Dedifferentiated amniotic fluid mesenchymal stem cell (primary cell): ENCODE measurements around the gene TENM4.

Experiments
- DNase-seq: peaks from one replicate; pipeline ENCODE4 v3.0.0-alpha.2; 2016; ENCODE audit errors: extremely low spot score

The TENM4 gene

GRCh38 chr11:79342686-79343085, 98.1 kb downstream of the TENM4 start:
- no peak for DNase-seq

DNA sequence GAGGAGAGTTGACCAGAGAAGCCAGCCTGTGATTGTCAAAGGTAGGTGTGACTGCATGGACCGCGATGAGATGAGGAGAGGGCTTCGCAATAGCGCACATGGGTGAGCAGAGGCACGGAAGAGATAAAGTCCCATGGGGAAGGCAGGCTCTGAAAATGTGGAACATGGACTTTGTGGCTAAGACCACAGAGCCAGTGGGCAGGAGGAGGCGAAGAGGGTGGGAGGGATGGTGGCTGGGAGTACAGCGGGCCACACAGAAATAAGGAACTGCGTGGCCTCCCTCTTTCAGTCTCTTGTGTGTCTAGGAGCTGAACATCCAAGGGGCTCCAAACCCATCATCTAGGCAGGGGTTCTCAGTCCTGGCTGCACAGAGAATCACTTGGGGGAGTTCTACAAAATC, 98.6 kb downstream of the TENM4 start:
- DNase-seq, result no peak

GRCh38 chr11:79340535-79340934, 100.3 kb downstream of the TENM4 start:
- no peak for DNase-seq

- DNase-seq, result no peak
These were observed 103.9 kb downstream of the TENM4 start for GRCh38 chr11:79336797-79337517.

DNA sequence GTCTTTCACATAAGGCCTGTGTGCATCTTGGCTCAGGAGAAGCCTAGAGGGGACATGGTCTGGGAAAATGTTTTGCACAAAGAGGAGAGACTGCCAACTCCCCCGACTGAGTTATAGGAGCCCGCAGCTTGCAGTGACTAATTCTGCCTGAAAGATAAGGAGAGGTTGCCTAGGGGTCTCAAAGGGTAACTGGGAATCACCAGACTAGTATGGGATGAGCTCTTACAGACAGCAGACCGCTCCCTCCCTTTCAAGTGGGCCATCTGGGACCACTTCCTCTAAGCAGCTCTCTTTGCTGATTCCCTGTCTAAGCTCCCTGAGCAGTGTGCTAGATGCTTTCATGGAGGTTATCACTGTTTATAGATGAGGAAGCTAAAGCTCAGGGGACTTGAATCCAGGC, 105.1 kb downstream of the TENM4 start:
- no peak for DNase-seq

DNA sequence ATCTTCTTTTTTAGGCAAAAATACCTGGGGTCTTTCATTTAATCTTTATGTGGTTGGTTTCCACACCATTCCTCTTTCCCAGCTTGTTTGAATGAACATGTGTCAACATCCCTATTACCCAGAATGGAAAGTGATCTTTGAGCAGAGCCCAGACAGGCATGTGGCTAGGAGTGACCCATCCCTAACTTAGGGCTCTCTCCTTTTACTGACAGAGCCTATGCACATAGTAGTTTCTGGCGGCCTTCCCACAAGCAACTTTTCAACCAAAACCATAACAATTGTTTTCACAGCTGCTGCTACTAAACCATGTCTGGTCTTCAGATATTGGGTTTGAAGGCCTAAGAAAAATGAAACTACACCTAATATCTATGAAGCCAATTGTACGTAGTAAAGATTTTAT, 107.5 kb downstream of the TENM4 start:
- DNase-seq, result no peak

DNA sequence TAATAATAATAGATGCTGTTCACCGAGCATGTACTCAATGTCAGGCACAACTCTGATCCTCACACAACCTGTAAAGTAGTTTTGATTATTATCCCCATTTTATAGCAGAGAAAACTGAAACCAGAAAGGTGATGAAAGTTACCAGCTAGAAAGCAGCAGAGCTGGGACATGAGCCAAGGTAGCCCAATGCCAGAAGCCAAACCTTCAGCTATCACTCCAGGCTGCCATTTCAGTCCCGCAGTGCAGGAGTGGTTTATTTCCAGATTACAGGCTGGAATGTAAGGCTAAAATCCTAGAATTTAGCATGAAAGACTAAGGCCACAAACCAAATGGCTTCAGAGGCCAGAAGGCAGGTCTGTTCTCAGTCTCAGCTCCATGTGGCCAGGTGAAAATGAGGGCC, 108.8 kb downstream of the TENM4 start:
- no peak for DNase-seq

DNA sequence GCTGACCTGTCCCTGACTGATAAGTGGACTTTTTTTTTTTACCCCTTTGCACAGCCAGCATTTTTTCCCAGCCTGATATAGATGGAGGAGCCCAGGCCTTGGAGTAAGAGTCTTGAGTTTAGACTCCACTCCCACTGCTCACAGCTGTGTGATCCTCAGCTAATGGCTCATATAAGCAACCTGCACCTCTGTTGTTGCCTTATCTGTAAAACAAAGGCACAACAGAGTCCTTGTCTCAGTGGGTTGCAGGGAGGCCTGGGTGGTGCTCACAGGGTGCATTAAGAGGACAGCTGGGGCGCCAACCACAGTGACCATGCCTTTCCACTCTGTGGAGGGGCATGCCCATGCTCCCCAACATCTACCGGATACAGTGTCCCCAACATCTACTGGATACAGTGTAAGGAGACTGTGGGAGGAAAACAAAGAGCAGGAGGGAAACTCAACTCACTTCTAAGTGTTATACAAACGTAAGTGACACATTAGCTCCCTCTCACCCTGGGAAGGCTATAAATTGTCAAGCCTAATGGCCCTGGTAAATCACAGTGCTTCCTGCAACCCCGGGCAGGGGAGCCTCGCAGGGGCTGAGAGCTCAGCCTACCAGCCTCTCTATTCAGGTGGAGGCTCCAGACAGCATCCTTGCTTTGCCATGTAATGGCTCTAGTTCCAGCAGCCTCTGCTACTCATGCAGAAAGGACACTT, 109.5 kb downstream of the TENM4 start:
- no peak for DNase-seq

DNA sequence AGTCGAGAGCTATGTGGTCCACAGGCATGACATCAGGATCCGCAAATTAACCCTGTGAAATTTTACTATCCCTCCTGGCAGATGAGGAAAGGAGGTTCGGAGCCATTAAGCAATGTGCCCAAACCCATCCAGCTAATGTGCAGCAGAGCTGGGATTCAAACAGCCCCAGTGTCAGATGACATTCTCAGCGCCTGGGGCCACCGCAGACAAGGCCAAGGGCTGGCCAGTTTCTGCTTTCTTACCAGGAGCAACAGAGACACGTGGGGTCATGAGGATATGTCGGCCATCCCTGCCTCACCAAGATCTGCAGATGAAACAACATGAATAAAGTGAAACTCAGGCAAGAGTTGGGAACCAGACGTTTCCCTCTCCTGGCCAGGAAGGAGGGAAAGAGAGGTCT, 110.2 kb downstream of the TENM4 start:
- no peak for DNase-seq

DNA sequence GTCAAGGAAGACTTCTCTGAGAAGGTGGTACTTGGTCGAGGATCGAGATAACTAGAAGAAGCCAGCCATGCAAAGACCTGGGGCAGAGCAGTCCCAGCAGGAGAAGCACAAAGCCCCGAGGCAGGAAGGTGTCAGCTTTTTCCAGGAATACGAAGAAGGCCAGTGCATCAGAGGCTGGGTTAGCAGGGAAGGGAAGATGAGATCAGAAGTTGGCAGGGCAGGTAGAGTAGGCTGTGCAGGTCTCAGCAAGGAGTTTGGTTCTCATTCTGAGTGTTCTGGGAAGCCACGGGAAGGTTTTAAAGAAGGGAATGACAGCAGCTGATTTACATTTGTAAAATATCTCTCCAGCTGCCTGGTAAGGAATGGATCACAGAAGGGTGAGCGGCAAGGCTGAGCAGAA, 111.3 kb downstream of the TENM4 start:
- DNase-seq, result no peak

- no peak for DNase-seq
These were observed 112.4 kb downstream of the TENM4 start for GRCh38 chr11:79328402-79328801.

GRCh38 chr11:79325851-79326250, 115.0 kb downstream of the TENM4 start:
- no peak for DNase-seq

GRCh38 chr11:79321263-79321662, 119.6 kb downstream of the TENM4 start:
- DNase-seq, result no peak

DNA sequence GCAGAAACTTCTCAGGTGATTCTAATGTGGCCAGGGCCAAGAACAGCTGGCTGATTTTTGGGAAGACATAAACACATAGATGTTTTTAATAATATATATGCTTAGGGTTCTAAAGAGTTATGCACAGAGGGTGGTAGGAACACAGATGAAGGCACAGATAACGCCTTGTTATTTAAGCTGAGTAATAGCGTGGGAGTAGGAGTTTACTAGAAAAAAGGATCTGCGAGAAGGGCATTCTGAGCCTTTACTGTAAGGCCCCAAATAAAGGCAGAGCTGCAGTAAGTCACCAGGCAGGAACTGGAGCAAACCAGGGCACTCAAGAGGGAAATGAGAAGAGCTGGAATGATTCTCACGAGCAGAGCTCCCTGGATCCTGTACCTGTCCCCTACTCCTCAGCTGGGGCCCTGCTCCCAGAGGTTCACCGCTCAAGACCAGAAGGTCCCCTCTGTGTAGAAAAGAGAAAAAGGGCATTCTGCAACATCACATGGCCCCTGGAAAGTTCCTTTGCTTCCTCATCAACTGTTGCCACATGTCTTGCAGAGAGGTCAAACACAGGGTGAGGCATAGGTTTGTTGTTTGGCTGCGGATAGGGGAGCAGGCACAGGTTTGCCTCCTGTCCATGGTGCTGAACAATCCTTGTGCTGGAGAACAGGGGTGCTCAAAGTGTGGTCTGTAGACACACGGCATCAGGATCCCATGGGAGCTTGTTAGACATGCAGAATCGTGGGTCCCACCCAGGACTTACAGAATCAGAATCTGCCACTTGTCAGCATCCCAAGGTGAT, 125.7 kb downstream of the TENM4 start:
- DNase-seq, result no peak

DNA sequence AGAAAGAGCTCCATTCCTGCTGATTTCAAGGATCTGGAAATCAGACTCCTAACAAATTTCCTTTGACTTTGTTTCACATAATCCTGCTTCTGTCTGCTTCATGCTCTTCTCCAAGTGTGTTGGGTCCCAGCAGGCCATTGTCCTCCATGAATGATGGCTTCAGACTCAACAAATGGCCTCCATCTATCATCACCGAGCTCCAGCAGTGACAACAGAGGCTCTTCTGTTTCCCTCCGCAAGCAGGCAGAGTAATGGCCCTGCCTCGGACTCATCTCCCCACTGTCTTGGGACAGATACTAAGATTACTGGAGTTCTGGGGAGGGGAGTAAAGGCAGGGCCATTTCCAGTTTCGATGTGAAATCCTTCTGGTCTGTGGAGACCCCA, 127.3 kb downstream of the TENM4 start:
- no peak for DNase-seq

GRCh38 chr11:79312617-79313529, 128.0 kb downstream of the TENM4 start:
- no peak for DNase-seq

DNA sequence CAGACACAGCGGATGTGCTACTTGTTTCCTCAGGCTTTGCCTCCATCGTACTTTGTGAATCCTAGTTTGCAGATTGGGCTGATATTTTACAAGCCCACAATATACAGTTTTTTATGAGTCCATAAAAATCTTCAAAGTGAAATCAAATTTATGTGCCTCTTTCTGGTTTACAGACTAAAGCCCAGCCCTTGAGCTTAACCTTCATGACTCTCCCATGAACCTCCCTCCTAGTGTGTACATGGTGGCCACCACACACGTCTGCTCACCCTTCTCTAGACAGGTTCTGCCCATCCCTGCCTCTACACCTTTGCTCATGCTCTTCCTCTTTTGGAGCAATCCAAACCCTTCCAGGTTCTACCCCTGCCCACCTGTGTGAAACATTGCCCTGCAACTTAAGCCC, 129.4 kb downstream of the TENM4 start:
- no peak for DNase-seq

GRCh38 chr11:79309407-79309806, 131.4 kb downstream of the TENM4 start:
- DNase-seq, result no peak

DNA sequence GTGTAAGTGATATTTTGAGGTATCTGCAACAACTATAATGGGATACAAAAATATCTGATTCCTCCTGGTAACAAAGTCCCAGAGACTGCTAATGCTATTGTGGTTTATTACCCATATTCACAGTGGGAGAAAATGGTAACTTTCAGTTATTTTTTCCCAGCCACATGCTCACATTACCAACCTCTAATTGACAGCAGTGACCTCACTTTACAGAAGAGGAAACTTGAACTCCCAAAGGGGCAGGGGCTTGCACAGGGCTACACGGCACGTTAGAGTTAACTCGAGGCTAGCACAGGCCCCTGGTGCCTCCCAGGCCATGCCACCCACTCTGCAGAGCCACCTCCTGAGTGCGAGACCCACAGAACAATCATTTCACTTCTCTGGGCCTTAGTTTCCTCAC, 132.4 kb downstream of the TENM4 start:
- no peak for DNase-seq

DNA sequence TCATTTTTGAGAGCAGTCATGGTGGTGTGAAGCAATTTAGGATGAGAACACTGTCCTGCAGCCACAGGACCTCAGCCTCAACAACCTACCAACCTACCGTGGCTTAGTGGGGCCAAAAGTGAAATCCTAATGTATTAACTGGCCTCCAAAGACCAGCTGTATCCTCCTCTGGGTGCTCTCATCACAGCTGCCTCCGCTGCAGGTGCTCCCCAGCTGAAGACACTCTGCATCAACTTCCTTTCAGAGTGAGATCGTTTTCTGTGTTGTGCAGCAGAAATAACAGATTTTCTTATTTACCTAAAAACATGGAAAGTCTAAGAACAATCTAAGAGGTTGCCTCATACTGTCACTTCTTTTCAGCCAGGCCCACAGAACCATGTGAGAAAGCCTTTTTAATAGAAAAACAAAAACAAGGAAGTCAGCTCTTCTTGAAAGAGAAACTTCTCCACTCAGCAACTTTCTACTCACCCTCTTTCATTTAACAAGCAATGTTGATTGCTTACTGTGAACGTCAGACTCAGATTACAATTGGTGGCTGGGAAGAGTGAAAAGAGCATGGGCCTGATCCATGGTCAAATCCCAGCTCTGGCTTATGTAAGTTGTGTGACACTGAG, 136.1 kb downstream of the TENM4 start:
- no peak for DNase-seq

DNA sequence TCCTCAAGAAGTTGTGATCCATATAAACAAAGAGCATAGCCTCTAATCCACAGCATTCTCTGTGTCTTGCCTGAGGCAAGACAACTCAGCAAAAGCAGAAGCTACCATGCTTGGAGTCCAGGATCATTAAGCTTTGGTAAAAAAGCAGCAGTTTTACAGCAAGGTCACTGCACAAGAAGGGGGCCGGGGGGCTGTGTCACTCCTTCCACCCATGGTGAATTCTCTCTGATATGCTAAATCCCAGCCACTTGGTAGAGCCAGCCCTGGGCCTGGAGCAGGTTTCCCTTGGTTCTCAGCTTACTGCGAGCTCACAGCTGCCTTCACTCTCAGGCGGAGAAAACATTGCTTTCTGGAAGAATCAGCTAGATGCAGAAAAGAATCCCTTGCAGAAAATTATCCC, 144.7 kb downstream of the TENM4 start:
- no peak for DNase-seq
